Measurements from ENCODE around the gene IFT25.
"Not testable (repeated sequence)": the region's sequence is repeated elsewhere in the genome, so short reads cannot be mapped to it uniquely, and the experiment has no call there.

The IFT25 gene

DNA sequence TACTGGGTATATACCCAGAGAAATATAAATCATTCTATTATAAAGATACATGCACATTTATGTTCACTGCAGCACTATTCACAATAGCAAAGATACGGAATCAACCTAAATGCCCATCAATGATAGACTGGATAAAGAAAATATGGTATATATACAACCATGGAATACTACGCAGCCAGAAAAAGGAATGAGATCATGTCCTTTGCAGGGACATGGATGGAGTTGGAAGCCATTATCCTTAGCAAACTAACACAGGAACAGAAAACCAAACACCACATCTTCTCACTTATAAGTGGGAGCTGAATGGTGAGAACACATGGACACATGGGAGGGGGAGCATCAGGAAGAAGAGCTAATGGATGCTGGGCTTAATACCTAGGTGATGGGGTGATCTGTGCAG, 63.6 kb downstream of the IFT25 start:
- not testable (repeated sequence) for DNase-seq

DNA sequence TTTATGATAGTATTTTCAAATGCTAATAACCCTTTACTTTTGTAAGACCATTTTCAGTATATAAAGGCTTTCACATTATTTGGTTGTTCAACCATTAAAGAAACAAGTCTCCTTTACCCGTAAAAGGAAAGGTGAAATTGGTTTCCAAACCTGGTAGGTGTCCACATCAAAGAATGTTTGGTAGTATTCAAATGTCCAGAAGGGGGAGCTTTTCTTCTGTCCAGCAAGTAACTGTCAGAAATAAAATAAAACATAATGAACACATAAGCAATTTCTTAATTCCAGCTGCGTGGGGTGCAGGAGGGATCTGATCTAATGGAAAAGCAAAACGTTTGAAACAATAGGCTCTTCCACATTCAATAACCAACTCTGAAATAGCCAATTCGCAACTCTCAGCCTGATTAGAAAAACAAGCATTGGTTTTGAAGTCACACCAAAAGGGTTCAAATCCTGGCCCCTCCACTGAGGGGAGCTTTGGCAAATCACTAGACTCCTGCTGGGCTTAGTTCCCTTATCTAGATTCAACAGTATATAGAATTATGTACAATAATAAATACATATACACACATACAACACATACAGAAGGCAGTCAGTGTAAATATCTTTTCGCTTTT, 66.9 kb downstream of the IFT25 start:
- DNase-seq: peak; percentile 5

DNA sequence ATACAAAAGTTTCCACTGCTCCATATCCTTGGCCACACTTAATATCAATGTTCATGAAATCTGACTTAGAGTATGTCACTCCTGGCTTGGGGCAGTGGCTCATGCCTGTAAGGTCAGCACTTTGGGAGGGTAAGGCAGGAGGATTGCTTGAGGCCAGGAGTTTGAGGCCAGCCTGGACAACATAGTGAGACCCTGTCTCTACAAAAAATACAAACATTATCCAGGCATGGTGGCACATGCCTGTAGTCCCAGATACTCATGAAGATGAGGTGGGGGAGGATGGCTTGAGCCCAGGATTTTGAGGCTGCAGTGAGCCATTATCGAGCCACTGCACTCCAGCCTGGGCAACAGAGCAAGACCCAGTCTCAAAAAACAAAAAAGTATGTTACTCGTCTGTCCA, 70.3 kb downstream of the IFT25 start:
- DNase-seq: not testable (repeated sequence)

DNA sequence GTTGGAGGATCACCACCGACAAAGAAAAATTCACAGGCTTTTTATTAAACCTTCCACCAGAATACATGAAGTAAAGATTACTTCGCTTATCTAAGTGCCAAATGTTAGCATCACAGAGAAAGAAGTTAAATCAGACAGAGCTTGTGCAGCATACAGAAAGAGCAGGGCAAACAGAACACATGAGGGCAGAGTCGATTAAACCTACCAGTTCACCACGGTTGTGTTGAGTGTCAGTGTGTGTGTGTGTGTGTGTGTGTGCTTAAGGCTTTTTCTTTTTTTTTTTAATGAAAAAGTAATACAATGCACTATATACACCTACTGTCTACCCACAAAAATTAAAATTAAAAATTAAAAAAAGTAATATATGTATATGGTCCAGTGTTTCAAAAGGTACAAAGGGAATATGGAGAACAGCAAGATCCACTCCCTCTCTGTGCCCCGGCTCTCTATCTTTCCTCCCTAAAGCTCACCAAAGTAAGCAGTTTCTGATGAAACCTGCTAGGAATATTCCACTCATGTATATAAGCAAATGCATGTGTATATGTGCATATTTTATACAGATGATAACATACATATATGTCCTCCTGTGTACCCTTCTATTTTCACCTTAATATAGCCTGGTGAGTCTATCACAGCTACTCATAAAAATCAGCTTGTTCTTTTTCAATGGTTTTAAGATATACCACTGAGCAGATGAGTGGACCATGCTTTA, 73.6 kb downstream of the IFT25 start:
- DNase-seq: no peak

Measured in DMS 273 treated with DMSO at 0.1 percent for 48 hours (cell line).